GM18868 (cell line): Measurements from ENCODE around the gene RWDD3.

Experiments used
- ATAC-seq: cut with Tn5 transposase; IDR thresholded peaks from one replicate; pipeline ENCODE4 v1.9.1; 2021; ENCODE audit warnings: mild to moderate bottlenecking, moderate library complexity; ENCODE audit not compliant: unreplicated experiment

The RWDD3 gene

DNA sequence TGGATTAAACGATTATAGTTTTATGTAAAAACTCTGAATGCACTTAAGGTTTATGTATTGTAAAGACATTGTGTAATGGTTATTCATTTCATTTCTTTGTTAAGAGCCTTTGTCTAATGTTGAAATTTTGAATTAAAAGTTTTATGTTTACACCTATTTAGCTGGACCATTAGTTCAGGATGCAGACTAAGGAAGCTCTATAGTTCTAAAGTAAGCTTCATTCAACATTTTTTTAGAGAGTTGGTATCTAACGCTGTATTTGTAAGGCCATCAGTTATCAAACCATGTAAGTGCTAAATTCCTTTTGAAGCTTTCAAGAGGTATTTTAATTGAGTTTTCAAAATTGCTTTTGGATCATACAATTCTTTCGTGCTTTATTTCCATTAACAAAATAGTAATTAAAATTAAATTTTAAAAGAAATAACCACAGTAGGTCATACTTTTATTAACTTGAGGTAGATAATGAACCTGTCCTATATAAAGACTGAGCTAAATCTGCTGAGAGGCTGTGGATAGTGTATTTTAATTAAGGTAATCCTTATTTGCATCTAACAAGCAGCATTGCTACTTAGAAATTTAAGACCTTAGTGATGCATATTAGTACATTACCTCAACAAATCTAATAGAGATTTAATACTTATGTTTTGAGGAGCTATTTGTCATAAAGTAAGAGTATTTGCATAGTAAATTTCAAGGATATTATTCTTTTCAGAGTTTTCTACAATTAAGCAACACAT is 47.9 kb downstream of the RWDD3 start:
- ATAC-seq, result no peak

DNA sequence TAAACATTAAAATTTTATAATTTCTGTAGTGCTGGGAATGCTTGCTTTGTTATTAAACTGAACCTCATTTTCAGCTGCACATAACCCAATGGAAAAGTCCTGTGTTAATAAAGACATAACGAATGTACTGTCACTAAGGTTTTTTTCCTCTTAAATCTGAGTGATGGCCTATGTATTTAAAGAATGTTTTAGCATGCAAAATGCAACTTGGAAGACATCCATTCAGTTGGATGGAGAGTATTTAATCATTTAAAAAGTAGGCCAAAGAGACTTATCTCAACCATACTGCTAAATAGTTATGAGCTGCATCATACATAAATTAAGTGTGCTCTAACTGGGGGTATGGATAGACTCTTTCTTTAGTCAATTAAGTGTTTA is 48.5 kb downstream of the RWDD3 start:
- ATAC-seq, result no peak

DNA sequence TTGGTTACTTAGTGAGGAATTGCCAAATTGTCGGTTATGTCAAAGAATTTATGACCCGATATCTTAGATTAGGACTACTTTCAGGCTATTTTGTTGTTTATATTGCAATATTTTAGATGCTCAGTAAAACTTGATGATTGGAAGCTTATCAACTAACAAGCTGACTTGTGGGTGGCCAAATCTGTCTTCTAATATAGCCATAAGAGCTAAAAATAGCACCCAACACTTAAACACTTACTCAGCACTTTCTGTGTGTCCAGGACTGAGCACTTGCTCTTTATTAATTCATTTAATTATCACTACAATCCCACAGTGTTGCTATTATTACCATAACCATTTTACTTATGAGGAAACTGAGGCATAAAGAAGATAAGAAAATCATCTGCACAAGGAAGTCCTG is 50.4 kb downstream of the RWDD3 start:
- no peak for ATAC-seq

GRCh38 chr1:95286479-95286878 is 52.5 kb downstream of the RWDD3 start:
- no peak for ATAC-seq

- ATAC-seq, result no peak
Measured at GRCh38 chr1:95287081-95287480, 53.1 kb downstream of the RWDD3 start.

GRCh38 chr1:95287825-95288224 is 53.8 kb downstream of the RWDD3 start:
- no peak for ATAC-seq
